B cell (primary cell): ENCODE measurements around the gene IFNLR1. TPM values are rescaled to one million over a fixed set of nuclear protein-coding genes. Genes with fewer than 3 reads are reported as not detected.

ENCODE experiments used
- ATAC-seq: fragments of 200-7000 bp; cut with Tn5 transposase; one replicate; pipeline ENCODE4 v1.10.0; 2021; ENCODE audit warnings: low read depth, mild to moderate bottlenecking, moderate number of reproducible peaks, moderate library complexity
- CTCF ChIA-PET: fragments of 350-600 bp; sonication (Branson Sonifier 250); formaldehyde crosslinking; loops from one replicate; lab custom pipeline; 2021; ENCODE audit warnings: antibody characterized with exemption, inconsistent platforms; lab: Charles Lee
- POLR2A ChIA-PET: fragments of 350-600 bp; sonication (Branson Sonifier 250); formaldehyde crosslinking; loops from one replicate; lab custom pipeline; 2021; ENCODE audit warnings: antibody characterized with exemption; lab: Charles Lee
- DNase-seq: peaks from one replicate; pipeline ENCODE4 v3.0.0; 2013
- H2AFZ ChIP-seq: 2 replicates; pipeline ENCODE4 v1.6.1; 2012; ENCODE audit warnings: mild to moderate bottlenecking, low read depth, low read length; ENCODE audit not compliant: insufficient read depth, poor library complexity, severe bottlenecking
- H3K27ac ChIP-seq, 2 donors: 1 replicate in 1 of 2; 2 replicates in 1 of 2; pipeline ENCODE4 v1.5.1; 2012 to 2013; ENCODE audit warnings: low read length in 2 of 2, mild to moderate bottlenecking in 2 of 2, moderate library complexity in 1 of 2
- H3K27me3 ChIP-seq, 4 experiments: fragments of 200-600 bp in 1 of 4; sonication (generic) in 1 of 4; replicated peaks in 1 of 4; 1 replicate in 2 of 4; 2 replicates in 2 of 4; pipeline versions ENCODE4 v1.6.1 to v1.7.0; 2013 to 2016; ENCODE audit warnings: low read length in 3 of 4, mild to moderate bottlenecking in 2 of 4, mixed read lengths in 1 of 4, moderate library complexity in 1 of 4; ENCODE audit not compliant: insufficient read depth in 4 of 4, control insufficient read depth in 3 of 4; ENCODE audit errors: control extremely low read depth in 1 of 4
- H3K36me3 ChIP-seq, 2 experiments: replicated peaks in 1 of 2; 1 replicate in 1 of 2; 2 replicates in 1 of 2; pipeline versions ENCODE4 v1.6.1 to v1.7.1; 2013; ENCODE audit warnings: low read length in 1 of 2; ENCODE audit not compliant: insufficient read depth in 2 of 2, control insufficient read depth in 1 of 2; ENCODE audit errors: control extremely low read depth in 1 of 2, extremely low read depth in 1 of 2
- H3K4me1 ChIP-seq, 2 donors: fragments of 200-600 bp in 1 of 2; sonication (generic) in 1 of 2; 1 replicate in 1 of 2; 2 replicates in 1 of 2; pipeline versions ENCODE4 v1.5.1 to v1.6.1; 2013 to 2017; ENCODE audit warnings: low read length in 2 of 2; ENCODE audit not compliant: control insufficient read depth in 2 of 2, insufficient read depth in 2 of 2
- H3K4me2 ChIP-seq: replicated peaks from 2 replicates; pipeline ENCODE3; 2012; ENCODE audit warnings: mild to moderate bottlenecking, low read depth, low read length; ENCODE audit not compliant: poor library complexity, severe bottlenecking
- H3K4me3 ChIP-seq, 5 experiments: fragments of 200-600 bp in 1 of 5; sonication (generic) in 1 of 5; 1 replicate in 3 of 5; 2 replicates in 2 of 5; pipeline versions ENCODE4 v1.5.1 to v1.7.0; 2011 to 2016; ENCODE audit warnings: low read length in 4 of 5, mild to moderate bottlenecking in 4 of 5, low read depth in 2 of 5, control low read depth in 1 of 5, moderate library complexity in 1 of 5; ENCODE audit not compliant: insufficient read depth in 1 of 5; ENCODE audit errors: control extremely low read depth in 1 of 5, extremely low read depth in 1 of 5
- H3K79me2 ChIP-seq: fragments of 200-600 bp; sonication (generic); one replicate; pipeline ENCODE4 v1.6.0; 2016; ENCODE audit warnings: low read length; ENCODE audit not compliant: control insufficient read depth, insufficient read depth
- H3K9ac ChIP-seq: fragments of 200-600 bp; sonication (generic); 2 replicates; pipeline ENCODE4 v1.6.1; 2017; ENCODE audit warnings: mild to moderate bottlenecking, low read length, moderate library complexity
- H3K9me3 ChIP-seq, 3 donors: one replicate each; pipeline versions ENCODE4 v1.6.1 to v1.7.1; 2013; ENCODE audit warnings: low read length in 2 of 3; ENCODE audit not compliant: control insufficient read depth in 2 of 3, insufficient read depth in 1 of 3; ENCODE audit errors: control extremely low read depth in 1 of 3
- H4K20me1 ChIP-seq: 2 replicates; pipeline ENCODE4 v1.6.0; 2012; ENCODE audit warnings: mild to moderate bottlenecking, low read length; ENCODE audit not compliant: insufficient read depth, control insufficient read depth, poor library complexity, severe bottlenecking
- H3K27ac Mint-ChIP-seq: one replicate; pipeline ENCODE4 v1.8.0; 2021; ENCODE audit warnings: mixed read lengths
- H3K27me3 Mint-ChIP-seq: one replicate; pipeline ENCODE4 v1.8.0; 2021; ENCODE audit warnings: mixed read lengths
- H3K4me1 Mint-ChIP-seq: one replicate; pipeline ENCODE4 v1.8.0; 2021; ENCODE audit warnings: mixed read lengths
- H3K4me3 Mint-ChIP-seq: one replicate; pipeline ENCODE4 v1.8.0; 2021; ENCODE audit warnings: mixed read lengths
- H3K9me3 Mint-ChIP-seq: one replicate; pipeline ENCODE4 v1.8.0; 2022; ENCODE audit warnings: mixed read lengths; ENCODE audit not compliant: insufficient read depth
- CTCF ChIP-seq: fragments of 200-600 bp; IDR thresholded peaks from one replicate; pipeline ENCODE4 v1.8.0; 2022; ENCODE audit warnings: antibody characterized with exemption, mild to moderate bottlenecking
- EZH2 ChIP-seq: IDR thresholded peaks from 2 replicates; pipeline ENCODE4 v1.6.1; 2012; ENCODE audit warnings: borderline replicate concordance, low read depth, mild to moderate bottlenecking, moderate library complexity, low read length; ENCODE audit not compliant: insufficient read depth, poor library complexity, severe bottlenecking
- WGBS: methylation state at CpG from one replicate; pipeline ENCODE4 v1.1.5; 2013; ENCODE audit warnings: missing lambda C conversion rate; ENCODE audit not compliant: insufficient coverage; 5-methylcytosine and 5-hydroxymethylcytosine counted together
- intact Hi-C: fragments of 100-400 bp; cut with micrococcal nuclease; formaldehyde crosslinking; loops from one replicate; pipeline ENCODE4 v1.10.0; 2022
- polyA plus RNA-seq: library from polyadenylated mRNA; depleted of rRNA; stranded (reverse); fragments of >200 nt; gene quantifications from 2 replicates; pipeline ENCODE4 v1.2.3, GENCODE V29; 2012
- total RNA-seq, 2 donors: library from RNA; stranded (reverse); fragments of 120-200 nt in 1 of 2; gene quantifications; 1 replicate in 1 of 2; 2 replicates in 1 of 2; pipeline versions ENCODE4 v1.2.3 to v1.2.4, GENCODE V29; 2013 to 2022

Gene IFNLR1
- total and polyA plus RNA-seq, 2 donors (not counting 1 experiment from before 2014, with no cell fraction given), result 14.7 to 39.7 TPM

DNA sequence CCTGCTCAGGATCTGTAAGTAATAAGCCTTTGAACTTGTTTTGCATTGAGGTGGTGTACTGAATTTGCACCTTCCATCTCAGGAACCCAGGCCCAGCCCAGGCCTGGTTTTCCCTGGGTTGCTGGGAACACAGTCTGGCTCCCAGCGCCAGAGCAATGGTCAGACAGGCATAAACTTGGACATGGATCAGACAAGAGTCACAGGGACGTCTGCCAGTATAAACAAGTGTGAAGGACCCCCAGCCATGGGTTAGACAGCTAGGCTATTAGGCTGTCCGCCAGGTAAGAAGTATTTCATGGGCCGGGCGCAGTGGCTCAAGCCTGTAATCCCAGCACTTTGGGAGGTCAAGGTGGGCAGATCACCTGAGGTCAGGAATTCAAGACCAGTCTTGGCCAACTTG lies 5.5 kb downstream of the IFNLR1 start:
- intact Hi-C loops, result no loop called here
- Mint-ChIP-seq H3K4me1 (peaks cover 73% of the 10 kb centered on the region), H3K4me3 (peak overlapping the region; percentile 10), H3K27ac (no peak overlapping the region), H3K27me3 (no peaks in the 10 kb centered on the region), H3K9me3 (no peaks in the 10 kb centered on the region)
- POLR2A ChIA-PET, result no interaction called here
- no peaks in the 10 kb centered on the region for H3K27me3 ChIP-seq
- peaks cover 0 to 25% of the 10 kb centered on the region in 2 experiments for H3K36me3 ChIP-seq
- 97% methylated on average over 5 of the region's 5 CpGs for WGBS
- H4K20me1 ChIP-seq, result peaks cover 41% of the 10 kb centered on the region
- no peak for DNase-seq
- H3K4me3 ChIP-seq, result no peak overlapping the region
- H2AFZ ChIP-seq, result no peak overlapping the region
- no peak for TF ChIP-seq EZH2
- TF ChIP-seq CTCF, result no peak
- no peak overlapping the region for H3K27ac ChIP-seq
- no peaks in the 10 kb centered on the region for H3K9me3 ChIP-seq
- peaks cover 22 to 36% of the 10 kb centered on the region in 2 donors for H3K4me1 ChIP-seq
- CTCF ChIA-PET, result interaction anchor here (1.9 to 11.8 kb wide), 2 partner anchors 17 to 31 kb away, joined by 10 to 202 read pairs; no protein-coding TSS in a partner anchor
- peaks cover 95% of the 10 kb centered on the region for H3K79me2 ChIP-seq
- H3K4me2 ChIP-seq, result no peak overlapping the region
- H3K9ac ChIP-seq, result no peak overlapping the region
- no peak for ATAC-seq

DNA sequence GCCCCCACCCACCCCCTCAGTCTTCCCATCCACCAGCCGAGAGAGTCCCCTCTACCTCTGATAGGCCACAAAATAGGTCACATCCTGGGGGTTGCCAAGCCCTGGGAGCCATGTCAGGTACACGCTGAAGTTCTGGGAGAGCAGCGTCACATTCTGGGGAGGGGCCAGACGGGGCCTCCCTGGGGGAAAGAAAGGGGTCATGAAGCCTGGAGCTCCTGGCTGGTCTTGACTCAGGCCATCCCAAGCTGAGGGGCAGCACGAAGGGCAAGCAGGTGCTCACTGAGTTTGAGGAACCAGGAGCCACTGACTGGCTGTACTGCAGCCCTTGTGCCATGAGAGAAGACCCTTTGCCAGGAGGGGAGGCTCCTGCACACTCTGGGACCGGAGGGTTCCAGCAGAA lies 6.4 kb downstream of the IFNLR1 start:
- H3K79me2 ChIP-seq, result peaks cover 94% of the 10 kb centered on the region
- ATAC-seq, result no peak
- peak overlapping the region; percentile 37 for H3K27ac Mint-ChIP-seq

More for the DNA sequence above, 6.4 kb downstream of the IFNLR1 start:
- Histone ChIP-seq H3K9ac (no peak overlapping the region), H3K27me3 (no peaks in the 10 kb centered on the region), H2AFZ (no peak overlapping the region), H3K4me1 (peaks cover 12 to 26% of the 10 kb centered on the region in 2 donors), H3K9me3 (no peaks in the 10 kb centered on the region), H3K27ac (no peak overlapping the region), H4K20me1 (peaks cover 44% of the 10 kb centered on the region), H3K36me3 (peaks cover 0 to 30% of the 10 kb centered on the region in 2 experiments), H3K4me3 (no peak overlapping the region), H3K4me2 (no peak overlapping the region)
- CTCF ChIA-PET, result interaction anchor here (0.6 to 11.8 kb wide), 6 partner anchors 10 to 406 kb away, joined by 3 to 202 read pairs (median 6); no protein-coding TSS in a partner anchor
- peaks cover 73% of the 10 kb centered on the region for H3K4me1 Mint-ChIP-seq
- 93% methylated on average over 6 of the region's 6 CpGs for WGBS
- no peaks in the 10 kb centered on the region for H3K27me3 Mint-ChIP-seq
- POLR2A ChIA-PET, result no interaction called here
- no peak for TF ChIP-seq CTCF
- no peak for TF ChIP-seq EZH2
- no peaks in the 10 kb centered on the region for H3K9me3 Mint-ChIP-seq
- no peak overlapping the region for H3K4me3 Mint-ChIP-seq
- DNase-seq, result no peak
- intact Hi-C loops, result no loop called here
